Endodermal cell (in vitro differentiated cells): ENCODE measurements around the gene MDH1B. TPM values are rescaled to one million over a fixed set of nuclear protein-coding genes. Genes with fewer than 3 reads are reported as not detected.

ENCODE experiments used
- DNase-seq: peaks from one replicate; pipeline ENCODE4 v3.0.0-alpha.2; 2017
- H3K27ac ChIP-seq: 2 replicates; pipeline ENCODE4 v1.5.1; 2013; ENCODE audit warnings: mild to moderate bottlenecking, low read depth, low read length, moderate library complexity
- H3K27me3 ChIP-seq: 2 replicates; pipeline ENCODE4 v1.6.1; 2013; ENCODE audit warnings: mild to moderate bottlenecking, low read length, moderate library complexity; ENCODE audit not compliant: insufficient read depth, control insufficient read depth, poor library complexity, severe bottlenecking
- H3K36me3 ChIP-seq: 2 replicates; pipeline ENCODE4 v1.7.0; 2013; ENCODE audit warnings: mild to moderate bottlenecking, low read length, moderate library complexity; ENCODE audit not compliant: control insufficient read depth, insufficient read depth
- H3K4me1 ChIP-seq: one replicate; pipeline ENCODE4 v1.7.0; 2013; ENCODE audit warnings: low read length; ENCODE audit not compliant: control insufficient read depth, insufficient read depth
- H3K4me3 ChIP-seq: 2 replicates; pipeline ENCODE4 v1.5.1; 2013; ENCODE audit warnings: mild to moderate bottlenecking, low read length, moderate library complexity
- H3K9ac ChIP-seq: 2 replicates; pipeline ENCODE4 v1.6.1; 2013; ENCODE audit warnings: mild to moderate bottlenecking, low read length, moderate library complexity; ENCODE audit not compliant: poor library complexity, severe bottlenecking; ENCODE audit errors: extremely low read depth
- H3K9me3 ChIP-seq: 2 replicates; pipeline ENCODE4 v1.6.1; 2013; ENCODE audit warnings: mild to moderate bottlenecking, low read length, moderate library complexity; ENCODE audit not compliant: control insufficient read depth
- H3K27ac Mint-ChIP-seq: 2 replicates; pipeline ENCODE4 v1.8.0; 2020; ENCODE audit warnings: mixed read lengths
- H3K27me3 Mint-ChIP-seq: 2 replicates; pipeline ENCODE4 v1.8.0; 2021; ENCODE audit warnings: mild to moderate bottlenecking, mixed read lengths; ENCODE audit not compliant: insufficient read depth
- H3K36me3 Mint-ChIP-seq: 2 replicates; pipeline ENCODE4 v1.8.0; 2020; ENCODE audit warnings: low read depth, mixed read lengths
- H3K4me1 Mint-ChIP-seq: 2 replicates; pipeline ENCODE4 v1.8.0; 2020; ENCODE audit warnings: mixed read lengths
- H3K4me3 Mint-ChIP-seq: 2 replicates; pipeline ENCODE4 v1.8.0; 2020; ENCODE audit warnings: mild to moderate bottlenecking, moderate library complexity, mixed read lengths
- H3K9me3 Mint-ChIP-seq: 2 replicates; pipeline ENCODE4 v1.8.0; 2020; ENCODE audit warnings: mild to moderate bottlenecking, mixed read lengths
- WGBS, 2 experiments: methylation state at CpG; one replicate each; pipeline versions ENCODE4 v1.1.5 to v1.1.7; 2013; ENCODE audit warnings: missing lambda C conversion rate in 2 of 2, mixed read lengths in 1 of 2; ENCODE audit not compliant: insufficient coverage in 1 of 2, insufficient read length in 1 of 2; 5-methylcytosine and 5-hydroxymethylcytosine counted together
- total RNA-seq, 2 donors: library from RNA; stranded (reverse); fragmentation: NEBNext Ultra II Directional in 1 of 2; extraction: Animal tissue kit (Norgen Biotek cat#: 25700) in 1 of 2; gene quantifications; 2 replicates in 1 of 2; 3 replicates in 1 of 2; pipeline ENCODE4 v1.2.1, GENCODE V29; 2021
- TF ChIP-seq, protein P1 (sequence below): fragments of 200-600 bp; sonication (generic); conservative IDR thresholded peaks from 2 replicates; pipeline ENCODE4 v1.5.0; 2021; ENCODE audit warnings: antibody characterized with exemption, mild to moderate bottlenecking

MDH1B gene
- total RNA-seq, 2 donors from 2014 or later = 1.5 to 2.9 TPM

DNA sequence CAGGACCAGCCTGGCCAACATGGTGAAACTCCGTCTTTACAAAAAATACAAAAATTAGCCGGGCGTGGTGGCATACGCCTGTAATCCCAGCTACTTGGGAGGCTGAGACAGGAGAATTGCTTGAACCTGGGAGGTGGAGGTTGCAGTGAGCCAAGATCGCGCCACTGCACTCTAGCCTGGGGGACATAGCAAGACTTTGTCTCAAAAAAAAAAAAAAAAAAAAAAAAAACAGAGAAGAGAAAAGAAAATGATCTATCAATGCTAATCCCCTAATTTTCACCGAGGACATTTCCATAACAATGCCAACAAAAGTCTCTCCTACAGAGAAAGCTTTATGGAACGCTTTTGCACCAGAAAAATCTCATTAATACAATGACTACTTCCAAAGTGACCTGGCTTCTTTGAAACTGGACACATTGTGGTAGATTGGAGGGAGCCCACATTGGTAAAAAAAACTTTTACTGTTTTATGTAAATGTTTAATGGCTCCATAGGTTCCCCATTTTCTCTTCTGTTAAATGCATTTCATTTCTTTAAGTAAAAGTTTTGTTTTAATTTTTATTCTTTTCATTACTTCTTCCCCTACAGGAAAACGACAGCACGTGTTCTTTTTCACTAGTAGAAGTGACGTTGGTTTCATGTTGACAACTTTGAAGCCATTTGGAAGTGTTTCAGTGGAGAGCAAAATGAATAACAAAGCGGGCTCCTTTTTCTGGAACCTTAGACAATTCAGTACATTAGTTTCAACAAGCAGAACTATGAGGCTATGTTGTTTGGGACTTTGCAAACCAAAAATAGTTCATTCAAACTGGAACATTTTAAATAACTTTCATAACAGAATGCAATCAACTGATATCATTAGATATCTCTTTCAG lies 1.2 kb upstream of the MDH1B start:
- Mint-ChIP-seq H3K4me3 (peak overlapping the region; percentile 91), H3K27me3 (peaks cover 3% of the 10 kb centered on the region), H3K27ac (peak overlapping the region; percentile 96), H3K4me1 (peaks cover 6% of the 10 kb centered on the region), H3K9me3 (no peaks in the 10 kb centered on the region), H3K36me3 (peaks cover 34% of the 10 kb centered on the region)
- Histone ChIP-seq H3K4me3 (peak overlapping the region; percentile 97), H3K27me3 (peaks cover 22% of the 10 kb centered on the region), H3K36me3 (peaks cover 33% of the 10 kb centered on the region), H3K27ac (no peak overlapping the region), H3K9me3 (no peaks in the 10 kb centered on the region), H3K9ac (peak overlapping the region; percentile 86), H3K4me1 (no peaks in the 10 kb centered on the region)
- 31 to 43% methylated on average over 6 to 10 of the region's 12 CpGs for WGBS, 2 experiments
- DNase-seq = no peak
- TF ChIP-seq, protein P1, sequence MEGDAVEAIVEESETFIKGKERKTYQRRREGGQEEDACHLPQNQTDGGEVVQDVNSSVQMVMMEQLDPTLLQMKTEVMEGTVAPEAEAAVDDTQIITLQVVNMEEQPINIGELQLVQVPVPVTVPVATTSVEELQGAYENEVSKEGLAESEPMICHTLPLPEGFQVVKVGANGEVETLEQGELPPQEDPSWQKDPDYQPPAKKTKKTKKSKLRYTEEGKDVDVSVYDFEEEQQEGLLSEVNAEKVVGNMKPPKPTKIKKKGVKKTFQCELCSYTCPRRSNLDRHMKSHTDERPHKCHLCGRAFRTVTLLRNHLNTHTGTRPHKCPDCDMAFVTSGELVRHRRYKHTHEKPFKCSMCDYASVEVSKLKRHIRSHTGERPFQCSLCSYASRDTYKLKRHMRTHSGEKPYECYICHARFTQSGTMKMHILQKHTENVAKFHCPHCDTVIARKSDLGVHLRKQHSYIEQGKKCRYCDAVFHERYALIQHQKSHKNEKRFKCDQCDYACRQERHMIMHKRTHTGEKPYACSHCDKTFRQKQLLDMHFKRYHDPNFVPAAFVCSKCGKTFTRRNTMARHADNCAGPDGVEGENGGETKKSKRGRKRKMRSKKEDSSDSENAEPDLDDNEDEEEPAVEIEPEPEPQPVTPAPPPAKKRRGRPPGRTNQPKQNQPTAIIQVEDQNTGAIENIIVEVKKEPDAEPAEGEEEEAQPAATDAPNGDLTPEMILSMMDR = no peak

DNA sequence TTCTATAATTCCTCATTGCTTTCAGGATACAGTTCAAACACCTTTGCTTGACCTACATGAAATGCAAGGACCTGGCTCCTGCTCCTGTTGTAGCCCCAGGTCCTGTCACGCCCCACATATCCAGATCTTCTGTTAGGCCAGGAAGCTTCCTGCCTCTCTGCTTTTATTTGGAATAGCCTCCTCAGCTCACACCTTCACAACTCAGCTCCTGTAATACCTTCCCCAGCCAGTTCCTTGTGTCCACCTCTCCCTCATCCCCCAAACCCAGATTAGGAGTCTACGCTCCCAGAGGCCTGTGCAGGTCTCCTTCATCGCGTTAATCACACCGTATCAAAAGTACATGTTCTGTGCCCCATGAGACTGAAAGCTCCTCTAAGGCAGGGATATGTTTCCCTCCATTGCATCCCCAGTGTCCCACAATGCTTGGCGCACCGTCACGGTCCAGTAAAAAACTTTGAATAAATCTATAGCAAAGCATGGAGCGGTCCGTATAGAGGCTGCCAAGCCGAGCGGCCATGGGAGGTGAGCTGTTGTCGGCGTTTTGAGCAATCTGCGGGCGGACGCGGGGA lies 371 bp downstream of the MDH1B start:
- Mint-ChIP-seq H3K27me3 (peaks cover 13% of the 10 kb centered on the region), H3K9me3 (no peaks in the 10 kb centered on the region), H3K27ac (peak overlapping the region; percentile 96), H3K4me1 (peaks cover 6% of the 10 kb centered on the region), H3K4me3 (peak overlapping the region; percentile 91), H3K36me3 (peaks cover 21% of the 10 kb centered on the region)
- TF ChIP-seq, protein P1 = peak; percentile 21
- no peak for DNase-seq
- H3K36me3 ChIP-seq = peaks cover 22% of the 10 kb centered on the region
- H3K4me1 ChIP-seq = no peaks in the 10 kb centered on the region
- H3K4me3 ChIP-seq = peak overlapping the region; percentile 97
- no peak overlapping the region for H3K27ac ChIP-seq
- peak overlapping the region; percentile 86 for H3K9ac ChIP-seq
- H3K9me3 ChIP-seq = no peaks in the 10 kb centered on the region
- 8 to 16% methylated on average over 8 to 18 of the region's 18 CpGs for WGBS, 2 experiments
- H3K27me3 ChIP-seq = peaks cover 31% of the 10 kb centered on the region

DNA sequence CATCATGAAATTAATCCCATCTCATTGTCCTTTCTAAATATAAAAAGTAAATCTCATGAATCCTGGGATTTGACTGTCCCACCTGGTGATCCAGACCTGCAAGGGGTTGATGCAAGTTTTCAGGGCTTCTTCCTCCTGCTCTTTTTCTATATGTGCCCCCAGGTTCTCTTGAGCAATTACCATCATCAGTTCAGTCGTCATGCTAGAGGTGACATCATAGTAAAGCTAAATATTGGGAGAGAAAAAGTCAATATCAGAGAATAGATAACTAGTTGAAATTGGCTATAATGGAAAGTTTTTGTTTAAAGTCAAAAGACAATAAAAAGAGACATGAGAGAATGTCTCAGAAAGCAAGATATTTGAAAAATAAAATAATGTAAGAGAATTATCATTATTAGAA lies 8.3 kb downstream of the MDH1B start:
- no peaks in the 10 kb centered on the region for H3K36me3 ChIP-seq
- no peaks in the 10 kb centered on the region for H3K4me1 ChIP-seq
- TF ChIP-seq, protein P1 = no peak
- H3K9me3 ChIP-seq = no peaks in the 10 kb centered on the region
- peaks cover 18% of the 10 kb centered on the region for H3K27me3 ChIP-seq
- H3K9ac ChIP-seq = no peak overlapping the region
- H3K27ac ChIP-seq = no peak overlapping the region
- no peak overlapping the region for H3K4me3 ChIP-seq
- Mint-ChIP-seq H3K36me3 (no peaks in the 10 kb centered on the region), H3K27me3 (peaks cover 31% of the 10 kb centered on the region), H3K27ac (no peak overlapping the region), H3K4me3 (no peak overlapping the region), H3K9me3 (no peaks in the 10 kb centered on the region), H3K4me1 (no peaks in the 10 kb centered on the region)
- WGBS, 2 experiments = 76% methylated on average over 1 of the region's 1 CpG; no CpG with 5 or more reads in 1 of the 2 experiments
- no peak for DNase-seq
